HG02678 (cell line): ENCODE results near the gene PKN3.
A peak's percentile ranks its signal among the peaks of the same experiment; 100 is the strongest.
"Not testable (repeated sequence)": the region's sequence is repeated elsewhere in the genome, so short reads cannot be mapped to it uniquely, and the experiment has no call there.

ENCODE experiments used
- ATAC-seq: cut with Tn5 transposase; IDR thresholded peaks from one replicate; pipeline ENCODE4 v1.9.1; 2021; ENCODE audit warnings: mild to moderate bottlenecking, moderate library complexity; ENCODE audit not compliant: unreplicated experiment

The PKN3 gene

GRCh38 chr9:128702445-128702948, at the start of gene PKN3:
TSS of gene PKN3 (plus strand) at chr9:128702503. CDS start at chr9:128702916, 413 bp downstream.
- peak; percentile 77 for ATAC-seq

- no peak for ATAC-seq
Measured at GRCh38 chr9:128653908-128654307, 48.4 kb upstream of the PKN3 start.

GRCh38 chr9:128654481-128654880, 47.8 kb upstream of the PKN3 start:
- ATAC-seq = no peak

GRCh38 chr9:128656416-128657343, 45.6 kb upstream of the PKN3 start, which contains the start of gene DYNC2I2:
TSS of gene DYNC2I2 (minus strand) at chr9:128656847. CDS start at chr9:128656726, 121 bp downstream.
- peak; percentile 64 for ATAC-seq

GRCh38 chr9:128657344-128657704, 45.0 kb upstream of the PKN3 start:
- no peak for ATAC-seq

- no peak for ATAC-seq
Measured at GRCh38 chr9:128657796-128658195, 44.5 kb upstream of the PKN3 start.

- ATAC-seq = not testable (repeated sequence)
Measured at GRCh38 chr9:128666481-128666941, 35.8 kb upstream of the PKN3 start.

GRCh38 chr9:128669786-128670185, 32.5 kb upstream of the PKN3 start:
- no peak for ATAC-seq

- ATAC-seq = no peak
Measured at GRCh38 chr9:128675382-128675781, 26.9 kb upstream of the PKN3 start.

- ATAC-seq = no peak
Measured at GRCh38 chr9:128677794-128678193, 24.5 kb upstream of the PKN3 start.

- peak; percentile 38 for ATAC-seq
Measured at GRCh38 chr9:128683340-128684064, 18.8 kb upstream of the PKN3 start.

- no peak for ATAC-seq
Measured at GRCh38 chr9:128684065-128684324, 18.3 kb upstream of the PKN3 start.

- ATAC-seq = peak; percentile 32
Measured at GRCh38 chr9:128684325-128685199, 17.7 kb upstream of the PKN3 start.

GRCh38 chr9:128685636-128686489, 16.4 kb upstream of the PKN3 start:
- no peak for ATAC-seq

GRCh38 chr9:128687453-128687852, 14.8 kb upstream of the PKN3 start:
- ATAC-seq = no peak

GRCh38 chr9:128688501-128689292, 13.6 kb upstream of the PKN3 start, which contains the start of gene SET:
TSS of gene SET (plus strand) at chr9:128689222. CDS start at chr9:128689583, 361 bp downstream.
- ATAC-seq = peak; percentile 76

- ATAC-seq = peak; percentile 18
Measured at GRCh38 chr9:128689293-128689774, 13.0 kb upstream of the PKN3 start.

- peak; percentile 2 for ATAC-seq
Measured at GRCh38 chr9:128689820-128690683, 12.3 kb upstream of the PKN3 start.
